ENCODE measurements around the gene NUDT14.

NUDT14 gene

DNA sequence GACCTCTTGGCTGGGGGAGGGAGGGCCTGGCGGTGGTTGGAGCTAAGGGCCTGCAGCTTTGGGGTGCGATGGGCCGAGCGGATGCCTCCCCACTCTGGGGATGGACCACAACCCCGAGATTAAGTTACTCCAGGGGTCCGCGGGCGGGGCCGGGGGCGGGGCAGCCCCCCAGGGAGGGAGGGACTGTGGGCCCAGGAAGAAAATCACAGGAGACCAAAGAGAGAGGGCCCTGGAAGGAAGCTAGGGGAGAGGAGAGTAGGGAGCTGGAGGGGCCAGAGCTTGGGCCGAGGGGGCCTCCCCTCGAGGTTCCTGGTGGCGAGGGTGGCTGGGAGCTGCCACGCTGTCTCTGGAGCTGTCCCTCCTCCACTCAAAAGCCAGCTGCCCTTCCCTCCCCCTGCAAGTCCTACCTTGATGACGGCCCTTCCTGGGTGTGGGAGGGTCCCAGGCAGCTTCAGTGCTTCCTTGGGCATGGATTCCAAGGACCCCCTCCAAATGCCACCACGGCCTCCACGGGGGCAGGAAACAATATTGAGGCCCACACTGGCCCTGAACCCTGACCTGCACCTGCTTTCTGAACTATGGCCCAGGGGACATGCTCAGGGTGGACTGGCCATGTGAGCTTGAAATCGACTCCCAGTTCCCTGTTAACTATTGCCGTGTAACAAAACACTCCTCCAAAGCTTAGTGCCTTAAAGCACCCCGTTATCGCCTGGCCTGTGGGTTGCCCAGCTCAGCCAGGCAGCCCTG is 610 bp upstream of the NUDT14 start:
- Histone ChIP-seq H3K27me3 (ENCODE audit: insufficient read depth, low read length, poor library complexity, severe bottlenecking) (no peaks in the 10 kb centered on the region), H2AFZ (ENCODE audit: low read length) (0 out of 2 replicates have a peak overlapping the region, but pooled peaks have one; percentile 47), H3K4me3 (ENCODE audit: low read length, poor library complexity, severe bottlenecking) (peak overlapping the region; percentile 81), H3K9me2 (replicated peaks; ENCODE audit: low read depth, low read length) (no peaks in the 10 kb centered on the region), H3K79me2 (ENCODE audit: insufficient read depth, low read length) (peaks cover 11% of the 10 kb centered on the region; the same call in 1 of the 2 replicates), H3K9me3 (ENCODE audit: insufficient read depth, low read depth, low read length) (no peaks in the 10 kb centered on the region), H3K4me2 (ENCODE audit: low read depth, low read length, poor library complexity, severe bottlenecking) (peak overlapping the region; percentile 62), H4K20me1 (ENCODE audit: insufficient read depth, low read length, poor library complexity, severe bottlenecking) (no peaks in the 10 kb centered on the region), H3K9ac (ENCODE audit: low read depth, low read length, poor library complexity, severe bottlenecking) (no peak overlapping the region), H3K36me3 (ENCODE audit: insufficient read depth, low read length) (no peaks in the 10 kb centered on the region), H3F3A (ENCODE audit: low read depth) (no peaks in the 10 kb centered on the region), H3K4me1 (ENCODE audit: insufficient read depth, low read length, poor library complexity, severe bottlenecking) (peaks cover 26% of the 10 kb centered on the region)
- TF ChIP-seq, protein P1, sequence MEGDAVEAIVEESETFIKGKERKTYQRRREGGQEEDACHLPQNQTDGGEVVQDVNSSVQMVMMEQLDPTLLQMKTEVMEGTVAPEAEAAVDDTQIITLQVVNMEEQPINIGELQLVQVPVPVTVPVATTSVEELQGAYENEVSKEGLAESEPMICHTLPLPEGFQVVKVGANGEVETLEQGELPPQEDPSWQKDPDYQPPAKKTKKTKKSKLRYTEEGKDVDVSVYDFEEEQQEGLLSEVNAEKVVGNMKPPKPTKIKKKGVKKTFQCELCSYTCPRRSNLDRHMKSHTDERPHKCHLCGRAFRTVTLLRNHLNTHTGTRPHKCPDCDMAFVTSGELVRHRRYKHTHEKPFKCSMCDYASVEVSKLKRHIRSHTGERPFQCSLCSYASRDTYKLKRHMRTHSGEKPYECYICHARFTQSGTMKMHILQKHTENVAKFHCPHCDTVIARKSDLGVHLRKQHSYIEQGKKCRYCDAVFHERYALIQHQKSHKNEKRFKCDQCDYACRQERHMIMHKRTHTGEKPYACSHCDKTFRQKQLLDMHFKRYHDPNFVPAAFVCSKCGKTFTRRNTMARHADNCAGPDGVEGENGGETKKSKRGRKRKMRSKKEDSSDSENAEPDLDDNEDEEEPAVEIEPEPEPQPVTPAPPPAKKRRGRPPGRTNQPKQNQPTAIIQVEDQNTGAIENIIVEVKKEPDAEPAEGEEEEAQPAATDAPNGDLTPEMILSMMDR (conservative IDR thresholded peaks at IDR 0.05; ENCODE audit: low read length), result no peak
- no peak for TF ChIP-seq EZH2phosphoT487 (IDR thresholded peaks at IDR 0.05; ENCODE audit: borderline replicate concordance)

DNA sequence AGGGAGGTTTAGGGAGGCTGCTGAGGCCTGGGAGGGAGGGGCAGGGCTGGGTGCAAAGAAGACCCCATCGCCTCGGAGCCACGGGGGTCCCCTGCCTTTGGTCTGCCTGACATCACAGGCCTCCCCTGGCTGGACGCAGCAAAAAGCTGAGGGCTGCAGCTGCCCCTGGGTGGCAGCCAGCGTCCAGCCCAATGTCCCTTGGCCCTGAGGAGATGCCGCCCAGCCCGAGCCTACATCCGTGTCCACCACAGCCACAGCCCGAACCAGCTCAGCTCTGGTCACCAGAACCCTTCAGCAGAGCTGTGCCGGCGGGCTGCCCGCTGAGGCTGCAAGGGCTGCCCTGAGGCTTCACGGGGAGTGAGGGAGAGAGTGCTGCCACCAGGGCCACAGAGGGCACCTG is 1.9 kb downstream of the NUDT14 start:
- H2AFZ ChIP-seq (ENCODE audit: low read length), result no peak overlapping the region
- H3K9ac ChIP-seq (ENCODE audit: low read depth, low read length, poor library complexity, severe bottlenecking), result peak overlapping the region; percentile 70
- peaks cover 51% of the 10 kb centered on the region for H3K4me1 ChIP-seq (ENCODE audit: insufficient read depth, low read length, poor library complexity, severe bottlenecking)
- peaks cover under 1% of the 10 kb centered on the region for H4K20me1 ChIP-seq (ENCODE audit: insufficient read depth, low read length, poor library complexity, severe bottlenecking)
- no peaks in the 10 kb centered on the region for H3F3A ChIP-seq (ENCODE audit: low read depth)
- H3K4me3 ChIP-seq (ENCODE audit: low read length, poor library complexity, severe bottlenecking), result peak overlapping the region; percentile 81
- H3K27me3 ChIP-seq (ENCODE audit: insufficient read depth, low read length, poor library complexity, severe bottlenecking), result no peaks in the 10 kb centered on the region
- H3K9me2 ChIP-seq (replicated peaks; ENCODE audit: low read depth, low read length), result no peaks in the 10 kb centered on the region
- peak overlapping the region; percentile 77 for H3K4me2 ChIP-seq (ENCODE audit: low read depth, low read length, poor library complexity, severe bottlenecking)
- TF ChIP-seq EZH2phosphoT487 (IDR thresholded peaks at IDR 0.05; ENCODE audit: borderline replicate concordance), result no peak
- TF ChIP-seq, protein P1 (conservative IDR thresholded peaks at IDR 0.05; ENCODE audit: low read length), result no peak
- H3K79me2 ChIP-seq (ENCODE audit: insufficient read depth, low read length), result peaks cover 25% of the 10 kb centered on the region; the same call in 1 of the 2 replicates
- H3K36me3 ChIP-seq (ENCODE audit: insufficient read depth, low read length), result no peaks in the 10 kb centered on the region
- no peaks in the 10 kb centered on the region for H3K9me3 ChIP-seq (ENCODE audit: insufficient read depth, low read depth, low read length)

DNA sequence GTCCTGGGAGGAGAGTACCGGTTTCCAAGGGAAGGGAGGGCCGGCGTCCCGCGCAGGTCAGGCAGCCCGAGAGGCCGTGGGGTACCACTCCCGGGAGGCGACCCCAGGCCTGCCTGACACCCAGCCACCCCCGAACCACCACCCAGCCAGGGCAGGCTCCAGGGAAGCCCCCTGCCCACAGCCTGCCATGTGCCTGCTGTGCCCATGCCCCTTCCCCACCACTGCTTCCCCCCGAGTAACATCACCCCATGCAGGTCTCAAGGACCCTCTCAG is 2.3 kb downstream of the NUDT14 start:
- Histone ChIP-seq H3K4me2 (ENCODE audit: low read depth, low read length, poor library complexity, severe bottlenecking) (no peak overlapping the region), H3K9ac (ENCODE audit: low read depth, low read length, poor library complexity, severe bottlenecking) (no peak overlapping the region), H3K36me3 (ENCODE audit: insufficient read depth, low read length) (no peaks in the 10 kb centered on the region), H3K4me1 (ENCODE audit: insufficient read depth, low read length, poor library complexity, severe bottlenecking) (peaks cover 55% of the 10 kb centered on the region), H3K27me3 (ENCODE audit: insufficient read depth, low read length, poor library complexity, severe bottlenecking) (no peaks in the 10 kb centered on the region), H3K79me2 (ENCODE audit: insufficient read depth, low read length) (peaks cover 27% of the 10 kb centered on the region; the same call in 1 of the 2 replicates), H3K9me2 (replicated peaks; ENCODE audit: low read depth, low read length) (no peaks in the 10 kb centered on the region), H4K20me1 (ENCODE audit: insufficient read depth, low read length, poor library complexity, severe bottlenecking) (peaks cover 4% of the 10 kb centered on the region), H2AFZ (ENCODE audit: low read length) (no peak overlapping the region), H3F3A (ENCODE audit: low read depth) (no peaks in the 10 kb centered on the region), H3K4me3 (ENCODE audit: low read length, poor library complexity, severe bottlenecking) (no peak overlapping the region), H3K9me3 (ENCODE audit: insufficient read depth, low read depth, low read length) (no peaks in the 10 kb centered on the region)
- TF ChIP-seq EZH2phosphoT487 (IDR thresholded peaks at IDR 0.05; ENCODE audit: borderline replicate concordance), result no peak
- TF ChIP-seq, protein P1 (conservative IDR thresholded peaks at IDR 0.05; ENCODE audit: low read length), result no peak
